ENCODE measurements around the gene SH3RF1.
A peak's percentile ranks its signal among the peaks of the same experiment; 100 is the strongest.

Gene SH3RF1

DNA sequence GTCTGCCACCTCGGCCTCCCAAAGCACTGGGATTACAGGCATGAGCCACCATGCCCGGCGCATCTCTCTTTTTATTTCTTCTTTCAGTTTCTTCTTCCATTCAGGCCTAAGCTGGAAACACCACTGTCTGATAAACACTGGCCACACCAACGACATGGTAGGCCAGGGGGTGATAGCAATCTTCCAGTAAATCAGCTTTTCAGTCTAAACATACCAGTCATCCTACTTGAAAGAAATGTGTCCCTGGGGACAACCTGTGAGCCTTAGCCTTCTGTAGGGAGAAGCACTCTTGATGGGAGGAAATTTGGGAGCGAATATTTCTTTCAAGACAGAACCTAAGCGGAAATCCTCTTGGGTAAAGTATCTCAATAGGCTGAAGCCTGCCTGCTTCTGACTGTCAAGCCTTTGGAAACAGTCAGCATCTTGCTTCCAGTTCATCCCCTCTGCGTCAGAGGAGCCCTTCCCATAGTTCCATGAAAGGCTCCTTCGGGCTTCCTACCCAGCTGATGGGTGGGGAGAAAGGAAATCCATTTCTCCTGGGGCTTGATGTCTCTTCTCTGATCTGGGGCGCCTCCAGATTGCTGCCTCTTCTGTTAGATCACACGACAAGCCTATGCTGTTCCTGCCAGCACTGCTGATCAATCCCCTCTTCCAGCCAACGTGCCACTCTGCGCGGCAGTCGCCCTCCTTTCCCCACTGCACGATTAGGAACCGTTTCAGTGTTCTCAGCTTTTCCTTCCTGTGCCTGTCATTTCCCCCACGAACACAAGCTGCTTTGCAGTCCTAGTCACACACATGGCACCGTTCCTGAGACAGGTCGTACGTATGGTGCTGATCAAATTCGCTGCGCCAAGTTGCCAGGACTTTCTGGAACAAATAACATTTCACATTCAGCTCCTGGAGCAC is 211.2 kb downstream of the SH3RF1 start:
- DNase-seq, result peak; percentile 45

DNA sequence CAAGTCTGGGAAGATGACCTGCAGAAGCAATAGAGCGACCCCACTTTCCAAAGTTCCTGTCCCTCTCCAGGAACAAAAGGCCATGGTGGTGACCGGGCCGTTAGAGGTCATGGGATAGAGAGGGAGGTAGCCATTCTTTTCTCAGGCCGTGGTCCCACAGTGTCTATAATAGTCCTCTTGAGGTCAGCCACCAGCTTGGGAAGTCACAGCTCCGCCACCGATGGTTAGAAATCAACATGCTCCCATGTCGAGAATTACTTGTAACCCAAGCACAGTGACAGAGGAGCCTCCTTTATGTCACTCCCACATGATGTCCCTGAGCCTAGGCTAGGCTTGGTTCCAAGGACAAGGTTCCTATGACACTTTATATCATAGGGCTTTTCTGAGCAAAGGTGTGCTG is 212.4 kb downstream of the SH3RF1 start:
- no peak for DNase-seq

DNA sequence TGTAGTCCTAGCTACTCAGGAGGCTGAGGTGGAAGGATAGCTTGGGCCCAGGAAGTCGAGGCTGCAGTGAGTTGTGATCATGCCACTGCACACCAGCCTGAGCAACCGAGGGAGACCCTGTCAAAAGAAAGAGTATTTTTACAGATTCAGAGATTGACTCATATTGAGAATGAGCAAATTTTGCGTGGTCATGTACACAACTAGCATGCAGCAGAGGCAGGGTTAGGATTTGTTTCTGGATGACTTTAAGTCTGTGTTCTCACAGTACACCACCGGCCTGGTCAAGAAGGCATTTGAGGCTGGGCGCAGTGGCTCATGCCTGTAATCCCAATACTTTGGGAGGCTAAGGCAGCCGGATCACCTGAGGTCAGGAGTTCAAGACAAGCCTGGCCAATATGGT is 215.9 kb downstream of the SH3RF1 start:
- no peak for DNase-seq

DNA sequence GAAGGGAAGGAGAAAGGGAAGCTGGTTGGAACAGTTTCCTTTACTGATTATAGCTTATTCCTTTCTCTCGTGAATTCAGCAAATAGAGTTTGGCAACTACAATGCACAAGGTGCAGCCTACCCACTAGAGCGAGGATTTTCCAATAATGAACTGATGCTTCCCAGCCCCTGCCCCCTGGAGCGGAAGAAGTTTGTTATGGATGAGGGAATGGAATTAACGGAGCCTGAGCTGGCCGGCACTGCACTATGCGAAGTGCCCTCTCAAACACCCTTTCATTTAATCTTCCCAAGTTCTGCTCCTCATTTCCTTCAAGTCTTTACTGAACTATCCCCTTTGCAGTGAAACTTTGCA is 218.2 kb downstream of the SH3RF1 start:
- DNase-seq, result no peak

DNA sequence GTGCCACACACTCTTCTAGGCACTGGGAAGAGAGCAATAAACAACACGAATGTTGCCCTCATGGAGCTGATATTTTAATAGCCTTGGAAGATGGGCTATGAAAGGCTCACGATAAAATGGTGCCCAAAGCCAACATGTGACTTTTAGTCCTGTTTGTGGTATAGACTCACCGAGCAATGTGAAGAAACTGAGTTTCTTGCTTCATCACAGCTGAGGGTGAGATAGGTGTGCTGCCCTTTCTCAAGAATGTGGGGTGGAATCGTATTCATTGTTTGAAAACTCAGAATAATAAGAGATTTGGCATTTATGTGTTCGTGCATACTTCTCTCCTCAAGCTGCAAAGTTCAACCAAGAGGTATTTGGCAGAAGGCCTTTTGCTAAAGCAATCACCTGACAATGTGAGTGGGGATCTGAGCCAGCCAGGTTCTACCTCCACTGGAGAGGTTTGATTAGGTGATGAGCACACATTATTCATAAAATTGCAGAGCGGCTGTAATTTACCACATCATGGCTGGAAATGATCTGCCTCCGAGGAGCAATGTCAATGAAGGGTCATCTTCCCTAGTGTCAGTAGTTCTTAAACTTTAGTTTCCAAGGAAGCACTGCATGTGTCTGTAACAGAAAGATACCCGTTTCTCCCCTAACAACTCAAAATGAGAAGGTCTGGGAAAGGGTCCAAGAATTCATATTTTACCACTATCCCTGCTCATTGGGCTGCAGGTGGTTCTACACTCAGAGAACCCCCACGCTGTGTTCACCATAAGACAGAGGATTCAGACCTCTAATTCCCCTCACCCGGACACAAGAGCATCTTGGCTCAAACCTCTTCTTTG is 218.8 kb downstream of the SH3RF1 start:
- DNase-seq, result peak; percentile 90

DNA sequence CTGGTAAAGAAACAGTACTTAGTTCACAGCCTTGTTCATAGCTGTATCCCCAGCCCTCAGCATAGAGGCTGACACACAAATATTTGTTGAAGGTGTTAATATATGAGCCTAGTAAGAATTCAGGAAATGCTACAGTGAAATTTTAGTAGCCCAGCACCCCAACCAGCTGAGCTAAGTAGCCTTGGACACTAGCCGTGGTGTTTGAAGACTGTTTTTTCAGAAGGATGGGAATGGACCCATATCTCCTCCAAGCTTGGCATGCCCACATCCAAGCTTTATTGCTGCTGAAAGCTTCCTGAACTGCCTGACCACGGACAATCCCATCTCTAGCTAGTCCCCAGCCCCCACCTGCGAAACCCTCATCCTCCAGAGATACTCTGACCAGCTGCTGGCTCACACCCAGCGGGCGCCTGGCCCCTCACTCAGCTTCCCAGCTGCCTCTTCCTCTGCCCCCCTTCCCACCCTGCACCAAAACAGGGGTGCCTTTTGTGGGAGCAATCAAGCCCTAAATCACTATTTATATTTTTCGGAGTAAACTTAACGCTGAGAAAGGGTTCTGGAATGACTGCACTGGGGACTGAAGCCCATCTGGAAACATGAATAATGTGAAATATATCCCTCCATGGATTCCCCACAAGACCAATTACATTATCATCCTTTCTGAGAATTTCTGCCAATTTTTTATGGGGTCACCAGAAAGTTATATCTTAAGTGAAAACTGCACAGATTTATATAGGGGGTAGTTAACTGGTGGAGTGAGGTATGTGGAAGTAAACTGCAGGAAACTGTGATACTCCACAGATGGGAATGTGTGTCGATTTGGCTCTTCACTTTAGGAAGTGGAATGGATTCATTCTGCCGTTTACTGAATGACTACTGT is 219.6 kb downstream of the SH3RF1 start:
- peak; percentile 92 for DNase-seq

DNA sequence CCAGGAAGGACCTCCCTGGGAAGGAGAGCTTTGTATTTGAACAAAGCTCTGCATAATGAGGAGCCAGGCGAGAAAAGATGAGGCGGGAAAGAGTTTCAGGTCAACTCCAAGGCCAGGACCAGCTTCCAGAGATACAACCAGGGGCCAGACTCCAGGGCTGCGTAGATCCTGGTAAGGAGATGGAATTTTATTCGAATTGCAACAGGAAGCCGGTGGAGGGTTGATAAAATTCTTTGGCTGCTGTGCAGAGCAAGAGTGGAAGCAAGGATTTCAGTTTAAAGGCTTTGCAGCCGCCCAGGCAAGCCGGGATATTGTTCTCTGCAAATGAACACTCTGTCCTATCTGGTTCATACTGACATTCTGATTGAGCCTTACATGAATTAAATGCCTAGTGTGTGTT is 220.5 kb downstream of the SH3RF1 start:
- no peak for DNase-seq

DNA sequence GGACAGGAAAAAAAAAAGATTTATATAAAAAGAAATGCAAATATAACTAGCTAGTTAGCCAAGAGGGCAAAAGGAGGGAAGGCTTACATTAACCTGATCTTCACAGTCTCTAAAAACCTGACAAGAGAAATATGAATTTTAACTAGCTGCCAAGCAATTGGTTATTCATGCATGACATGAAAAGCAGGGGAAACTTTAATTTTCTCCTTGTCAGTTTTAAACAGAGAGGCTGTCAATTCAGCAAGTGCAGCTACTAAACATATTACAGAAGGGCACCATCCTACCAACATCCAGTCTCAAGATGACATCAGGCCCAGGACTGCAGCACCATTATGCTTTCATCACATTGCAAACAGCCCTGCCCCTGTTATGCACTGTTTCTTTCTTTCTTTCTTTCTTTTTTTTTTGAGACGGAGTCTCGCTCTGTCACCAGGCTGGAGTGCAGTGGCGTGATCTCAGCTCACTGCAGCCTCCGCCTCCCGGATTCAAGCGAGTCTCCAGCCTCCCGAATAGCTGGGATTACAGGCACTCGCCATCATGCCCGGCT is 221.8 kb downstream of the SH3RF1 start:
- DNase-seq, result no peak

DNA sequence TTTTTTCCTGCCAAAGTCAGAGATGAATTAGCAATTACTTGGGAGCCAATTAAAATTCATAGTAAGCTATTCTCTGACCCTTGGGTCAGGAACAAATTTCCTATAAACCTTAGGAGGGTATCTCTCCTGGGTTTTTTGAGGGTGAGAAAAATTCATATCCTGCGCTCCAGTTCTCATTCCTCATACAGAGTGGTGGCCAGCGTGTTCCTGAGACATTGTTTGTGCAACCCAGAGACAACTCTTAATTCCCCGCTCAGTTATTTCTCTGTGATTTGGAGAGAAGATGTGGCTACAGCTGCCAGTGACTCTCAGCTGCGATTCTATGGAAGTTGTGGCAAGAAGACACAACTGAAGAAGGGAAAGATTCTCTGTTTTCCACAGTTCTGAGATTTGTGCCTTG is 222.8 kb downstream of the SH3RF1 start:
- no peak for DNase-seq

DNA sequence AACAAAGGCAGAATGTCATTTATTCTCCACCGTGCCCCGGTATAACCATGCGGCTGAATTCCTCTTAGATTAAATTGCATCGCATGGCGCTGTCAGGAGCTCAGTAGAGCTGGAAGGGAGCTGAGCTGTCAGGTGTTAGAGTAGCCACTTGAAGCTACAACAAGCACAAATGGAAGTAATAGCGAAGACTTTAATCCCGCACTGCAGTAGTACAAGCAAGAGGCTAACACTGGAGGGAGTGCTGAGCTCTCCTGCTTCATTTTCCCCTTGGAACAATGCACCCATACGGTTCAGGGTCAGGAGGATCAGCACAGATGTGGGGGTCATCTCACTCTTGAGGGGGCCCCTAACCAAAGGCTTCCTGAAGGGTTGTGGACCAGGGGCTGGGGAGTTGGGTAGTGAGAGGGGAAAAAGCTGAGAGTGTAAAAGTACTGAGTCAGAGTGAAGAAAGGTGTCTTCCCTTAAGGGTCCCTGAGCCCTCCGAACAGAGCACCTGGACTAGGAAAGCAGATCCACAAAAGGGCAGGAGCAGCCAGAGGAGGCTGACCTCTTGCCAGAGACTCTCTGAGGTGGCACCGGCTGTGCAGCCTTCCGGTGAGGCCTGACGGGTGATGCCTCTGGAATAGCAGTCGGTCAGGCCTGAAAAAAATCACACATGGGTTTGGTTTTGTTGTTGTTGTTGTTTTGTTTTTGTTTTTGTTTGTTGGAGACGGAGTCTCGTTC is 224.7 kb downstream of the SH3RF1 start:
- DNase-seq, result no peak

DNA sequence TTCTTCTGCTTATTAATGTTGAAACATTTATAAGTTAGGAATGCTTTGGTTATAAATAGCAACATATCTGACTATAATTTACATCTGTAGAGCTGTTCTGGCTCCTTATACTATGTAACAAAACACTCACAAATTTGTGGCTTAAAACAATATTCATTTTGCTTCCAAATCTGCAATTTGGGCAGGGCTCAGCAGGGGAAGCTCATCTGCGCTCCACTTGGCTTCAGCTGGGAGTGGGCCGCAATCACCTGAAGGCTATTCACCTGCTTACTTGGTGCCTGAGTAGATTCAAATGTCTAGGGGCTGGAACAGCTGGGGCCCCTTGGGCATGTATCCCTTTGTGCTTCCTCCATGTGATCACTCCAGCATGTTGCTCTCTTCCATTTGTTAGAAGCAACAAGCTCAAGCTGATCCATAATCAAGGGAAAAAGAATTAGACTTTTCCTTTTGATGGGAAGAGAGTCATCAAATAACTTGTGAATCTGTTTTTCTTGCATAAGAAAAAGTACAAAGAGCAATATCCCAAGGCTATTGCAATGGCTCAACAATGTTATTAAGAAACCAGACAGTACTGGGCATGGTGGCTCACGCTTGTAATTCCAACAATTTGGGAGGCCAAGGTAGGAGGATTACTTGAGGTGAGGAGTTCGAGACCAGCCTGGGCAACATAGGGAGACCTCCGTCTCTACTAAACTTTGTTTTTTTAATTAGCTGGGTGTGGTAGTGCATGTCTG is 225.9 kb downstream of the SH3RF1 start:
- no peak for DNase-seq

Measured in fibroblast of upper back skin (primary cell).